Panc1 (cell line): ENCODE results near the gene LMCD1.

ENCODE experiments used
- POLR2AphosphoS5 ChIP-seq: IDR thresholded peaks from 2 replicates; pipeline ENCODE4 v1.6.1; 2012; ENCODE audit warnings: mild to moderate bottlenecking, low read depth, low read length, moderate library complexity
- REST ChIP-seq, 2 experiments: IDR thresholded peaks; 2 replicates each; pipeline ENCODE4 v1.6.1; 2011 to 2012; ENCODE audit warnings: low read depth in 2 of 2, control low read depth in 1 of 2, low read length in 1 of 2, mild to moderate bottlenecking in 1 of 2, moderate library complexity in 1 of 2; ENCODE audit not compliant: insufficient read depth in 1 of 2

GRCh38 chr3:8560366-8561007 is 58.9 kb downstream of the LMCD1 start:
- TF ChIP-seq POLR2AphosphoS5, result no peak
- TF ChIP-seq REST (IDR thresholded peaks at IDR 0.05; ENCODE audit: insufficient read depth in 1 of 2, low read depth in 2 of 2, low read length in 1 of 2), result no peak
